ENCODE data around the gene ZBTB7C. TPM values are rescaled to one million over a fixed set of nuclear protein-coding genes. Genes with fewer than 3 reads are reported as not detected.

Gene ZBTB7C
- total RNA-seq, 4 donors from 2014 or later: 26.0 to 50.6 (median 46.2) TPM

DNA sequence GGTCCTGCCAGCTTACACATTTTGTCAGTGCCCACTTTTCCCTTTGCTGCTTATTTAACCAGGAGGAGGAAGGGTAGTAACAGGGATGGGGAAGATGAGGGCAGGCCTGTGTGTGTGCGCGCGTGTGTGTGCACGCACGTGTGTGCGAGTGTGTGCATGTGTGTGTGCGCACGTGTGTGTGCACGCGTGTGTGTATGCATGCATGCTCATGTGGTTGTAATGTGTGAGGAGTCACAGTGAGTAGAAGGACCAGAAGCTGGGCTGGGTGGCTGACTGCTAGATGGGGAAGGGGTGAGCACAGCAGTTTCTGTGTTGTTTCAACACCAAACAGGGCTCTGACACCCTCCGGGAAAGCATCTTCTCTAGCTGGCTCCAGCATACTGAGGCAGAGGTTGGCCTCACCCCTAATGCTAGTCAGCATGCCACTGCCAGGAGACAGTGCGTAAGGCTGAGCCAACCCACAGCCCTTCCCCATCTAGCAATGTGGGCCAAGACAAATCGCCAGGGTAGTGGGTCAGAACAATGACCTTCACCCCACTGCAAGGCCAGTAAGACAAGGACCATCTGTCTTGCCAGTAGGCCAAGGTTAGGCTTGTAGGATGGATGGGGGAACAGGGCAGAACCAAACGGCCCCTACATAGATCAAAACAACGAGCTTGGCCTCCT lies 260.0 kb downstream of the ZBTB7C start:
- no peak for DNase-seq (ENCODE audit: low spot score in 2 of 2)
- WGBS: 84% methylated on average over 15 of the region's 15 CpGs
- TF ChIP-seq POLR2A (IDR thresholded peaks at IDR 0.05) (no peak), POLR2AphosphoS5 (IDR thresholded peaks at IDR 0.05) (no peak), EP300 (IDR thresholded peaks at IDR 0.05) (no peak)
- TF ChIP-seq, protein P1, sequence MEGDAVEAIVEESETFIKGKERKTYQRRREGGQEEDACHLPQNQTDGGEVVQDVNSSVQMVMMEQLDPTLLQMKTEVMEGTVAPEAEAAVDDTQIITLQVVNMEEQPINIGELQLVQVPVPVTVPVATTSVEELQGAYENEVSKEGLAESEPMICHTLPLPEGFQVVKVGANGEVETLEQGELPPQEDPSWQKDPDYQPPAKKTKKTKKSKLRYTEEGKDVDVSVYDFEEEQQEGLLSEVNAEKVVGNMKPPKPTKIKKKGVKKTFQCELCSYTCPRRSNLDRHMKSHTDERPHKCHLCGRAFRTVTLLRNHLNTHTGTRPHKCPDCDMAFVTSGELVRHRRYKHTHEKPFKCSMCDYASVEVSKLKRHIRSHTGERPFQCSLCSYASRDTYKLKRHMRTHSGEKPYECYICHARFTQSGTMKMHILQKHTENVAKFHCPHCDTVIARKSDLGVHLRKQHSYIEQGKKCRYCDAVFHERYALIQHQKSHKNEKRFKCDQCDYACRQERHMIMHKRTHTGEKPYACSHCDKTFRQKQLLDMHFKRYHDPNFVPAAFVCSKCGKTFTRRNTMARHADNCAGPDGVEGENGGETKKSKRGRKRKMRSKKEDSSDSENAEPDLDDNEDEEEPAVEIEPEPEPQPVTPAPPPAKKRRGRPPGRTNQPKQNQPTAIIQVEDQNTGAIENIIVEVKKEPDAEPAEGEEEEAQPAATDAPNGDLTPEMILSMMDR (IDR thresholded peaks at IDR 0.05): no peak

DNA sequence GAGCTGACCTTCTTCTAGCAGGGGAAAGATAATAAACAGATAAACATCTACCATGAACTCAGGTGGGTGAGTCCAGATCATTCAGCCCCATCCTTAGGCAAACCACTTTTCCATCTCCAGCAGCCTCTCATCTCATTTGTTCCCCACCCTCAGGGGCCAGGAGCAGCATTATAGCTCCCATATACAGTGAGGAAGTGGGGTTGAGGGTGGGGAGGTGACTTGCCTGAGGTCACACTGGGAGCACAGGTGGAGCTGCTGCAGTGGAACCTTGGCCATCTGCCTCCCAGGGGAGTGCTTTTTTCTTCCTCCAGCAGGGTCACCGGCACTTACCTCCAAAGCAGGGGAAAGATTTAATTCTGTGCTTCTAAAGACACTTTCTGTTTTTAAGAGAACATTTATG lies 266.2 kb downstream of the ZBTB7C start:
- peaks cover 45% of the 10 kb centered on the region for H3K4me1 ChIP-seq
- no peak for DNase-seq (ENCODE audit: low spot score in 2 of 2)
- H3K27ac ChIP-seq: no peak overlapping the region
- no peaks in the 10 kb centered on the region for H3K9me3 ChIP-seq
- 82% methylated on average over 1 of the region's 1 CpG for WGBS
- no peak overlapping the region for H3K4me3 ChIP-seq
- H3K36me3 ChIP-seq: no peaks in the 10 kb centered on the region
- TF ChIP-seq POLR2A (IDR thresholded peaks at IDR 0.05): no peak
- no peak for TF ChIP-seq POLR2AphosphoS5 (IDR thresholded peaks at IDR 0.05)
- TF ChIP-seq, protein P1 (IDR thresholded peaks at IDR 0.05): no peak
- TF ChIP-seq EP300 (IDR thresholded peaks at IDR 0.05): no peak
- no peaks in the 10 kb centered on the region for H3K27me3 ChIP-seq

More for the DNA sequence above, 260.0 kb downstream of the ZBTB7C start:
- no peak overlapping the region for H3K4me3 ChIP-seq
- H3K4me1 ChIP-seq: peaks cover 21% of the 10 kb centered on the region
- no peaks in the 10 kb centered on the region for H3K36me3 ChIP-seq
- no peaks in the 10 kb centered on the region for H3K27me3 ChIP-seq
- no peaks in the 10 kb centered on the region for H3K9me3 ChIP-seq
- H3K27ac ChIP-seq: no peak overlapping the region

DNA sequence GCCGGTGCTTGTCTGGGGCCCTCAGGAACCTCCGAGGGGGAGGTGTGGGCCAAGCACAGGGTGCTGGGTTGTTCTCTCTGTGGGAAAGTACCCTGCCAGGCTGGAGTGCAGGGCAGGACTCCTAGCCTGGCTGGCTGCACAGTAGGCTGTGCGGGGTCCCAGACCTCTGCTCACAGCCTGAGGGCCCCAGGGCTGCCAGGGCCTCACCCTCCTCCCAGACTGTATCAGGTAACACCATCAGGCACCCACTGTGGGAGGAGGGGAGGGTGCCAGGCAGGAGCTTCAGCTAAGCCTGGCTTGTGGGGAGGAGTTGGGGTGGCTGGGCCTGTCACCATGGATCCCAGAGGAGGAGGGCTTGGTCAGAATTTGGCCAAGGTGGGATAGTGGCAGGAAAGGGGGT lies 266.8 kb downstream of the ZBTB7C start:
- WGBS: no CpG with 5 or more reads among the region's 3 CpGs
- no peaks in the 10 kb centered on the region for H3K36me3 ChIP-seq
- H3K4me1 ChIP-seq: peaks cover 51% of the 10 kb centered on the region
- no peak overlapping the region for H3K27ac ChIP-seq
- H3K9me3 ChIP-seq: no peaks in the 10 kb centered on the region
- no peak for DNase-seq (ENCODE audit: low spot score in 2 of 2)
- TF ChIP-seq, protein P1 (IDR thresholded peaks at IDR 0.05): no peak
- no peak for TF ChIP-seq POLR2AphosphoS5 (IDR thresholded peaks at IDR 0.05)
- TF ChIP-seq POLR2A (IDR thresholded peaks at IDR 0.05): no peak
- TF ChIP-seq EP300 (IDR thresholded peaks at IDR 0.05): no peak
- H3K4me3 ChIP-seq: no peak overlapping the region
- no peaks in the 10 kb centered on the region for H3K27me3 ChIP-seq

DNA sequence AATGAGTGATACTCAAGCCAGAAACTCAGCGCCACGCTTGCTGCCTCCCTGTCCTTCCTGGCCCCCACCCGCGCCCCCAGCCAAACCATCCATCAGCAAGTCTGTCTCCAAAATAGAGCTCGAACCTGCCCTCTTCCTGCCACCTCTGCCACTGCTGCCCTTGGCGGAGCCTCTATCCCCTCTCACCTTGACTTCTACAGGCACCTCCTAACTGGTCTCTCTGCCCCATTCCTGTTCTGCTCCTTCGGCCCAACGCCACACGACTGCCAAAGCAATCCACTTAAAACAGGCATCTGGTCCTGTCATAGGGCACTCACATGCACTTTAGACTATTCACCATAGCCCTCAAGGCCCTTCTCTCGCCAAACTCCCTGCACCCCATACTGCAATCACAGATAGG lies 268.5 kb downstream of the ZBTB7C start:
- H3K27me3 ChIP-seq: peaks cover 5% of the 10 kb centered on the region
- TF ChIP-seq, protein P1 (IDR thresholded peaks at IDR 0.05): no peak
- TF ChIP-seq POLR2AphosphoS5 (IDR thresholded peaks at IDR 0.05) (no peak), POLR2A (IDR thresholded peaks at IDR 0.05) (no peak), EP300 (IDR thresholded peaks at IDR 0.05) (no peak)
- H3K4me3 ChIP-seq: no peak overlapping the region
- no peaks in the 10 kb centered on the region for H3K9me3 ChIP-seq
- peaks cover 64% of the 10 kb centered on the region for H3K4me1 ChIP-seq
- 93% methylated on average over 10 of the region's 10 CpGs for WGBS
- H3K27ac ChIP-seq: peak overlapping the region; percentile 92
- DNase-seq (ENCODE audit: low spot score in 2 of 2): no peak
- no peaks in the 10 kb centered on the region for H3K36me3 ChIP-seq

DNA sequence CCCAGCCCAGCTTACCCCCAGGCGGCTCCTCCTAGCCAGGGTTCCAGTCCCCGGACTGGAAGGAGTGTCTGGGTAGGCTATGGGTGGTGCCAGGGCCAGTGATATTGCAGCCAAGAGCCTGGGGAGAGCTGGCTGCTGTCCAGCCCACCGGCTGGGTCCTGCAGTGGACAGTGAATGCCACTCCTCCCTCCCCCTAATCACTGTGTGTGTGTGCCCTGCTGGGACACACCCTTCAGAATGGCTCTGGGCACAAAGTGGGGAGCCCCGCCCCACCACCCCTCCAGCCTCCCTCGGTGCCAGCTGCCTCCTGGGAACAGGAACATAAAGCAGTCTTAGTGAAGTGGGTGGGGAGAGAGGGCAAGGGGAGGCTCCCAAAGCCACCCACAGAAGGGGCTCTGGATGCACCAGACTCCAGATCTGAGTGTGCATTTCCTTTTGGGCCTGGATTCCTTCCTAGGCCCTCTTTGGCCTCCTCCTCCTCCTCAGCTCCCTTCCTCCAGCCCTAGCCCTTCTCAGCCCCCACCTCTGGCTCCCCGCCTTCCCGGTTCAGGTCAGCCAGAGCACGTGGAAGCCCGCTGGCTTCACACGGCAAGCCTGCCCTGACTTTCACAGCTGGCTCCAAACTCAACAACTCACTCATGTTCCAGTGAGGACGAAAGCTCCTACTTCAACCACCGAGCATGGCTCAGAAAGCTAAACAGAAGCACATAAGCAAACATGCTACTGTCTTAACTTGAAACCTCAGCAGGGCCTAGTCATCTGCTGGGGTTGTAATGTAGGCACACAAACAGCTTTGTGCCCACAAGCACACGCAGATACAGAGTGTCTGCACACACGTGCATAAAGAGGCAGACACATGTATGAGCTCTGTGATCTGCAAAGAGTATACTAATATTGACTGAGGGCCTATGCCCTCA lies 269.5 kb downstream of the ZBTB7C start:
- Histone ChIP-seq H3K27ac (peak overlapping the region; percentile 92), H3K4me1 (peaks cover 75% of the 10 kb centered on the region), H3K27me3 (peaks cover 5% of the 10 kb centered on the region), H3K36me3 (no peaks in the 10 kb centered on the region), H3K4me3 (no peak overlapping the region), H3K9me3 (no peaks in the 10 kb centered on the region)
- TF ChIP-seq EP300 (IDR thresholded peaks at IDR 0.05) (no peak), POLR2A (IDR thresholded peaks at IDR 0.05) (no peak), POLR2AphosphoS5 (IDR thresholded peaks at IDR 0.05) (no peak)
- TF ChIP-seq, protein P1 (IDR thresholded peaks at IDR 0.05): no peak
- 41% methylated on average over 10 of the region's 14 CpGs for WGBS
- DNase-seq (ENCODE audit: low spot score in 2 of 2): no peak
